Limb (tissue), 2 donors: Measurements from ENCODE around the gene MRLN.
"Not testable (repeated sequence)": the region's sequence is repeated elsewhere in the genome, so short reads cannot be mapped to it uniquely, and the experiment has no call there.

Experiments used
- DNase-seq, 2 donors: peaks; one replicate each; pipeline ENCODE4 v3.0.0-alpha.2; 2016; ENCODE audit errors: extremely low spot score in 2 of 2

The MRLN gene

DNA sequence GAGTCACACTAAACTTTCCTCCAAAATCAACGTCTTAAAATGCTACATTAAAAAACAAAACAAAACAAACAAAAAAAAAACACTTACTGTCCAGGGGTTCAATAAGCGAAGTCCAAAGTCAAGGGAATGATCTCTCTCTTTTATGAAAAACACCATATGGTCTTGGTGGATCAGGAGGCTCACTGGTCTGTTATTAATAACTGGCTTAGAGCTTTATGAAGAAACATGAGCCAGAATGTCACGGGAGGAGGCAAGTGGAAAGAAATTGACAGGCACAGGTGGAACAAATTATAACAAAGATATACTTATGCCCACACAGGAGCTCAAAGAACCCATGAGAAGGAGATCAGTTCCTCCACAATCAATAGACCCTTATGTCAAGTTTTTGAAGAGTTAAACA, at the start of gene MRLN:
TSS of gene MRLN (minus strand) at position 189 of the 400 bp plus-strand sequence.
- peak in 1 of 2 donors; percentile 65 for DNase-seq

DNA sequence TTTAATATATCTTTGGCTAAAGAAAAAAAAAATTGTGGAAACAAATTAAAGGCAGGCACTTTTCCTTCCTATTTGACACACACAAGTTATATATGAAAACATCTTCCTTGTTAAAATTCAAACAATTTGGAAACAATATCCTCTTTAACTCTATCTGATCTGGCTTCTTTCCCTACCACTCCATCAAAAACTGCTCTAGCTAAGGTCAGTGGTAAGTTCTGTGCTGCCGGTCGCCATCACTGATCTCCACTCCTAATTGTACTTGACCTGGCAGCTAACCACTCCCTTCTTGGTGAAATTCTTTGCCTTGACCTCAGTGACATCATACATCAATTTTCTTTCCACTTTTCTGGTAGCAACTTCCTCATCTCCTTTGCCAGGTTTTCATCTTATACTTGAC, 47.9 kb upstream of the MRLN start:
- DNase-seq: no peak

DNA sequence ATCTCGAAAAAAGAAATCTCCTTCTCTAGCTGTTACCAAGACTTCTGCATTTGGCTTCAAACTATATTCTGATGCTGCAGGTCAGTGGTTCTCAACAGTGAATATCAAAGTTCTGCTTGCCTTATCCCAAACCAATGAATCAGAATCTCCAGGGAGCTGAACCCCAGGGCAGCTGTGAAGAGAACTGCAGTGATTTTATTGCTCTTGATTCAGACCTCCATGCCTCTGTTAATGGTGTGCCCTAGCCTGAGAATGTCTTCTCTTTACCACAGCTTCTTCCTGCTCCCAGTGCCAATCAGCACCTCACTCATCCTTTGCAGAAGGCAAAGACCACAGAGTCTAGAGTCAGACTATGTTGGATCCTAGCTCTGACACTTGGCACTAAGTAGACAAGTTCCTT, 46.2 kb upstream of the MRLN start:
- no peak for DNase-seq

DNA sequence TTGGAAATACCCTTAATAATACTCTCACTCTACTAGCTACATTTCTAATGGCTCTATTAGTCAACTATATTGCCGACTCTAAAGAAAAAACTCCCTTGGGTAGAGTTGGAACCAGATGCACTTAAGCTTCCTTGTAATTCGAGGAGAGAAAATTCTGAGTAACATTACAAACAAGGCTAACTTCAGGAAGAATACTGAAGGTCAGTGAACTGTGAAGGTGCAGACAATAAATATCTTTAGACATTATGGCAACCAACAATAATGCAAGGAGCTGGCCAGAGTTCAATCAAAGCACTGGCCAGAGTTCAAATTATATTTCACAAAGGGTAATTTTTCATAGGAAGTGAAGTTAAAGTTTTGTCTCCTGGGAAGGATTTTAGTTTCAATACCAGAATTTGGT, 40.7 kb upstream of the MRLN start:
- DNase-seq: no peak

DNA sequence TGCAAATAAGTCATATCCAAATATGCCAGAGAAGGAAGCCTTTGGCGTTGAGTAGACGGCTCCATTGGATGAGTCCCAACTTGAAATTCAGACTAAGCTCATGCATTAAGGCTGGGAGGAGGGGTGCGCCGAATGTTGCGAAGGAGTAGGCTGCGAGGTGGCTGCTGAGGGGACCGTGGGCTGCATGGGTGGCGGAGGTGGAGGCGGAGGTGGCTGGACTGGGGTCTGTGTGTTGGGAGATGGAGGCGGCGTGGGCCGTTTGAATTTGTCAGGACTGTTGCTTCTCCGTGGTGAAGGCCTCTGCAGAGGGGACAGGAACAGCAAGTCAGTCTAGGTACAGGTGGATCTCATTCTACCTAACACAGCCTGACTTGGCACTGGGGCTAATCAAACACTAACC, 39.6 kb upstream of the MRLN start:
- DNase-seq: no peak

DNA sequence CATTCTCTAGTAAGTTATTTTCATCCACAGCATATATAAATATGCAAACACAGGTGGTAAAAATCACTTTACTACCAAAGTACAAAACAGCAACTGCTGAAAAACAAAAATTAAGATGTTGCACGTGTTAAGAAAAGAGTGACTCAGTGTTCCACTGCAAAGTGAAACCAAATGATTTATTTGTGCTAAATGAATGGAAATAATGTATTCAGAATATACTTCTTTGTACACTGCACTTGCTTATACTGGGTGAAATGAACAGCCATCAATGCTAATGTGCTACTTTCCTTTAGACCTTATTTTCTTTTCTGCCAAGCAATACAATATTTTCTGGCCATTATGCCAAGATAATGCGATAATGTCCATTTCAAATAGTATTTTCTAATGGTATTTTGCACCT, 38.3 kb upstream of the MRLN start:
- no peak for DNase-seq

DNA sequence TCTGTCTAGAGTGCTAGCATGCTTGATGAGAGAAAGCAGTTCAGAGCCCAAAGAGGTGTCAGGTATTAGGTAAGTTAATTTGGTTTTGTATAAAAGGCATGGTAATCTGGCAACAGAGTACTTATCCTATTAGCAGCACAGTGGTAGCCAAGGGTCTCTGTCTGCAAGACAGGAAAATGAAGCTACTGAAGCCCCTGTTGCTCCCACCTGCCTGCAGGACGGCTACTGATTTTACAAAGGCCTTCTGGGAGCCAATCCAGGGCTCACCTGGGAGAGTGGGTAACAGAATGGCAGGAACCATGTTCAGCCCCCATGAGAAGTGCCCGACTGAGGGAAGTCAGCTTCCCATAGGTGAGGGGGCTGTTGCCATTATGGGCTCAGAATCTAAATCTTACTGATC, 36.8 kb upstream of the MRLN start:
- DNase-seq: not testable (repeated sequence)

DNA sequence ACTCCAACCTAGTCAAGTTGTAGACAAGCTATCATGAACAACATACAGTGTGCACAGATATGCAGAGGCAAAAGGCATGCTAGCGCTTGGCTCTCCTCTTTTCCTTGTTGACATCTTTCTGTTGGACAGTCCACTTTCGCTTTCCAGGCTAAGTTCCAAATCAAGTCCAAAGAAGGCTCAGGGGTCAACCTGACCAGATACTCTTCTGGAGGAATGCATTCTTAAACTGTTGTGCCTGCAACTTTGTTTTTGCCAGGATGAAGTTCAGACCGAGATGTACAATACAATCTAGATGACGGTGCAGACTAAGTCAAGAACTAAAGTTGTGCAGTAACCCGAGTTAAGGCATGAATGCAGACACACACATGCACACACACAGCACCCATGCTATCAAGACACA, 35.7 kb upstream of the MRLN start:
- not testable (repeated sequence) for DNase-seq

DNA sequence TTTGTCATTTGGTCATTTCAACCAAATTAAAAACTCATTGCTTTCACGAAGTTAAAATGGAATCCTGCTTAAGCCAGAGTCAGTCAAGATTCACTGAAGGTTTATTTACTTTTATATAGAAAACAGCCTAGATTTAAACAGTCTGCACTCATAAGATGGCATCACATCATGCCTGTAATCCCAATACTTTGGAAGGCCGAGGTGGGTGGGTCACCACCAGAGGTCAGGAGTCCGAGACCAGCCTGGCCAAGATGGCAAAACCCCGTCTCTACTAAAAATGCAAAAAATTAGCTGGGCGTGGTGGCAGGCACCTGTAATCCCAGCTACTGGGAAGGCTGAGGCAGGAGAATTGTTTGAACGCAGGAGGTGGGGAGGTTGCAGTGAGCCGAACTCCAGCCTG, 33.8 kb upstream of the MRLN start:
- DNase-seq: not testable (repeated sequence)

DNA sequence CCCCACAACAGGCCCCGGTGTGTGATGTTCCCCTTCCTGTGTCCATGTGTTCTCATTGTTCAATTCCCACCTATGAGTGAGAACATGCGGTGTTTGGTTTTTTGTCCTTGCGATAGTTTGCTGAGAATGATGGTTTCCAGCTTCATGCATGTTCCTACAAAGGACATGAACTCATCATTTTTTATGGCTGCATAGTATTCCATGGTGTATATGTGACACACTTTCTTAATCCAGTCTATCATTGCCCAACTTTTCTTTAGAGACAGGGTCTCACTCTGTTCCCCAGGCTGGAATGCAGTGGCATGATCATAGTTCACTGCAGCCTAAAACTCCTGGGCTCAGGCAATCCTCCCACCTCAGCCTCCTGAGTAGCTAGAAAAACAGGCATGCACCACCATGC, 32.2 kb upstream of the MRLN start:
- not testable (repeated sequence) for DNase-seq

DNA sequence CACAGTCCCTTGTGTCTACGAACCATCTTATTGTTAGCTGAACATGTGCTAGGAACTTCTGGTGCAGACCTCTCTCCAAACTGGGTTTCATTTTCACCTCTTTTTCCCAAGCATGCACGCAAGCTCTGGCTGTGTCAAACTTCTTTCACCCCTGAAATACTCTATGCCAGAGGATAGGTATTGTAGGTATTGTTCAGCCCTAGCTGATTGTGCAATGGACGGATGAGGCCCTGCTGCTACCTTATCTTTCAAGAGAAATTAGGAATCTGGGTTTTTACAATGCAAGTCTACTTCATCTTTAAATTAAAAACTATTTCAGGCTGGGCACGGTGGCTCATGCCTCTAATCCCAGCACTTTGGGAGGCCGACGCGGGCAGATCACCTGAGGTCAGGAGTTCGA, 28.3 kb upstream of the MRLN start:
- no peak for DNase-seq

DNA sequence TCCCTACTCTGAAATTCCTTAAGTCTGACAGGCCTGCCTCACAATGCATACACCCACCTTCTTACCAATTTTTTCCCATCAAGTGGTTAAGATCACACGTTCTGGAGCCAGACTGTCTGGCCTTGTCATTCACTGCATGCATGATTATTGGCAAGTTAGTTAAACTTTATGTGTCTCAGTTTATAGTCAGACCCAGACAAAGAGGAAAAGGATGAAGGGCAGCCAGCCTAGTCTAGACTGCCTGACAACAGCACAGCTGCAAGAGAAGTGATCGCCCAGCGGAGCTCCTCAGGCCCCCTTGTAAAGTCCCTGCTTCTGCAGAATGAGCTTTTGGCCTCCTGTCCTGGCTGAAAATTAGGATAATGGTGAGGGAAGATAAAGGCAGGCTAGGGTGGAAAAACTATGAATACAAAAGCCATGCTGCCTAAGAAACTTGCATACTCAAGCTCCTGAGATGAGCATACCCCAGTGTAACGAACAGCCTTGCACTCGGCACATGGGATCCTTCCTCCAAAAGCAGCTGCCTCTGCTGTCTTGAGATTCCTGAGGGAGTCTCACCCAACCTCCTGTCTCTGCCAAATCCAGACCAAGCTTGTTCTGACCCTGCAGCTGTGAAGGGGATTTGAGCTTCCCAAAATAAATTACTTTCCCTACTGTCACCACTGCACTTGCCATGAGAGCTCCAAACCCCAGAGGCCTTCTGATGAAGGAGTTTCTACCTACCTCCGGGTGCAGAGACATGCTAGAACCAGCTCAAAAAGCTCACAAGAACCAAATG, 26.7 kb upstream of the MRLN start:
- peak; percentile 46 to 71 for DNase-seq

DNA sequence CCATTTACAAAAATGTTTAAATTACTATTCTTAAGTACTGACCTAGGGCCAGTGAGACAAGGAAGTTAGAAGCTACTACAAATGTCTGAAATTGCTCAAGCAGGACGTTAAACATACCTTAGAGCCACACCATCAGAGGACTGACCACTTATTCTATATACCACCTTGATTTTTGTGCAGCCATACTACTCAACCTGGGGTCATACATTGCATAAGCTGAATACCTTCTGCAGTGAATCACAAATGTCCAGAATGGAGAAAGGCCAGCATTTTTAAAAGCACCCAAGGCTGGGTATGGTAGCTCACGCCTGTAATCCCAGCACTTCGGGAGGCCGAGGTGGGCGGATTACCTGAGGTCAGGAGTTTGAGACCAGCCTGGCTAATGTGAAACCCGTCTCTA, 21.2 kb upstream of the MRLN start:
- no peak for DNase-seq

DNA sequence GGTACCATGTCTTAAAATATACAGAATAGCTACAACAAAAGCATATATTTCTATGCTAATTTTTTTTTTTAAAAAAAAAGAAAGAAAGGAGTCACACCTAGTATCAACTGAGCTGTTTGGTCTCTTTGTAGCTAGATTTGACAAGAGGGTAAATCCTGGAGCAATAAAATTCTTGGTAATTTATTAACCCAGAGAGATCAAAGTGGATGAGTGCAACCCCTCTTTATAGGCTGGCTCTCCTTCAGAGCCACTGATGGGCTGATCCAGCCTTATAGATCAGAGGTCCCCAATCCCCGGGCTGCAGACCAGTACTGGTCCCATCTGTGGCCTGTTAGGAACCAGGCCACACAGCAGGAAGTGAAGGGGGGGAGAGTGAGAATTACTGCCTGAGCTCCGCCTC, 19.8 kb upstream of the MRLN start:
- DNase-seq: no peak

DNA sequence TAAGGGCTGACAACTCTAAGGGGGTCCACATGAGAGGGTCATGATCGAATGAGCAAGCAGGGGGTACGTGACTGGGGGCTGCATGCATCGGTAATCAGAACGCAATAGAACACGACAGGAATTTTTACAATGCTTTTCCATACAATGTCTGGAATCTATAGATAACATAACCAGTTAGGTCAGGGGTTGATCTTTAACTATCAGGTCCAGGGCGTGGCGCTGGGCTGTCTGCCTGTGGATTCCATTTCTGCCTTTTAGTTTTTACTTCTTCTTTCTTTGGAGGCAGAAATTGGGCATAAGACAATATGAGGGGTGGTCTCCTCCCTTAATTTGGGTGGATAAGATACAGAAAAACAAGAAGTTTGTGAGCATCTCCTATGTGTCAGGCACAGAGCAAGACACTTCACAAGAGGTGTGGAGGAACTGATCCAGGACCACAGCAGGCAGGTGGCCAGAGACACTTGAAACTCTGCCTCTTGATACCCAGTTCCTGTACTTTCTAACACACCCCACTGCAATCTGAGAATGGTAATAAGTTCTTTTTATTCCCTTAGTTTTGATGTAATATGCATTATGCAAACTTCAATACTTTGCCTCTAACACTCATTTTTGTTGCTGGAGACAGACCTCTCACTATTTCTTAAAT, 18.0 kb upstream of the MRLN start:
- no peak for DNase-seq

DNA sequence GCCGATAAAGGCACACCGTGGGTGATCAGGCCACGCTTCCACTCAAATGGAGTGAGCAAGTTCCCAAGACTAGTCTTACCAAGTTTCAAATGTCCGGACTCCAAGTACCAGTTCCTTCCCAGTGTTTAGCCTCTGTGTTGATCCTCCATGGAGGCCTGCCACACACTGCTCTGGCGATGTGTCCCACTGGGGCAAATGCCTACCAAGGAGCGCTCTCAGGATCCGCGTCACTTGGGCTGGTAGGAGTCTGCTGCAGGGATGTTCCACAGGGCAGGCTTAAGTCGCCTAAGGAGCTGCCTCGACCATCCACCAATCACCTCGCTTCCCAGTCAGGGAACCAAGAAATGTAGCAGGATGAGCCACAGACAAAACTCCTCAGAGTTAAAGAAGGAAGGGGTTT, 17.4 kb upstream of the MRLN start:
- DNase-seq: no peak

DNA sequence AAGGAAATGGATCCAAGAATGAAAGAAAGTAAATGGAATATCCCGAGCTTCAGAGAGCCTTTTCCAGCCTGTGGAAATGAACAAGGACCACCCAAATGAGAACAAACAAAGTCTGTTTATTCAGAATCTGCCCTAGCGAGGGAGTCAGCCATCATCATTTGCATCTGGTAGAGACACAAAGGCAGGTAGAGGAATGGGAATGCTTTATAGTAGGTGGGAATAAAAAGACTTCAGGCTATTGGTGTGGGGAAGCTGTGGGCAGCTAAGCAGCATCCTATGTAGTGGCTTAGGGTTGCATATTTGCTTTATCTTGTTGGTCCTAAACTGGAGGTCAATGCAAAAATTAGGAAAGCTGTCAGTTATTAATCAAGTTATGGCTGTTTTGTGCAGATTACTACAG, 9.2 kb upstream of the MRLN start:
- no peak for DNase-seq

DNA sequence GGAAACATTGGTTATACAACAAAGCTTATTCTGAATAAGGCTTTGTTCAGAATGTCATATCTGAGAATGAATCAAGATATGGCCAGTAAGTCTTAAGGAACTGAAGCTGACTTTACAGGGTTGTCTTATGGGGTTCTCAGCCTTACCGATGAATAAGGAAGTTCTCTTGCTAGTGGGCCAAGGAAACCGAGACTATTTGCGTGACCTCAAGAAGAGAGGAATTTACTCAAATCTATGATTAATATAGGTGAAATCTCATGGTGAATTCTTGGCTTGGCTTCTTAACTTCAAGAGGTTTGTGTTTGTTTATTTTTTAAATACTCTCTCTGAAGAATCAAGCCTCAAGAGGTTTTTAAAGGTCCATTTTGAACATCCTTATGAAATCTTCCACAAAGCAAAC, 4.7 kb upstream of the MRLN start:
- DNase-seq: no peak

DNA sequence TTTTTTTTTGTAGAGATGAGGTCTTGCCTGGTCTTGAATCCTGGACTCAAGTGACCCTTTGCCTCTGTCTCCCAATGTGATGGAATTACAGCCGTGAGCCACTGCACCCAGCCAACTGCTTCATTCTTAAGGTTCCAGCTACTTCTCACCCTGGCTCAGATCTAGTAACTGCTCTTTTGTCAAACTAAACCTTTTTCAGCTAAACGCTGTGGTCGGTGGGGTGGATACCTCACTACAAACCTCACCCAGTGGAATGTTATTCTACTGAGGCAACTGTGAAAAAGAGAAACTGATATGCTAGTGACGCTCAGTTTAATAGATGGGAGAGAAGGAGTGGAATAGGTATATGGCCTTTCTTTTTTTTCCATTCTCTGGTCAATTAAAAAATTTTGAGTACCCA, 1.7 kb upstream of the MRLN start:
- DNase-seq: no peak

DNA sequence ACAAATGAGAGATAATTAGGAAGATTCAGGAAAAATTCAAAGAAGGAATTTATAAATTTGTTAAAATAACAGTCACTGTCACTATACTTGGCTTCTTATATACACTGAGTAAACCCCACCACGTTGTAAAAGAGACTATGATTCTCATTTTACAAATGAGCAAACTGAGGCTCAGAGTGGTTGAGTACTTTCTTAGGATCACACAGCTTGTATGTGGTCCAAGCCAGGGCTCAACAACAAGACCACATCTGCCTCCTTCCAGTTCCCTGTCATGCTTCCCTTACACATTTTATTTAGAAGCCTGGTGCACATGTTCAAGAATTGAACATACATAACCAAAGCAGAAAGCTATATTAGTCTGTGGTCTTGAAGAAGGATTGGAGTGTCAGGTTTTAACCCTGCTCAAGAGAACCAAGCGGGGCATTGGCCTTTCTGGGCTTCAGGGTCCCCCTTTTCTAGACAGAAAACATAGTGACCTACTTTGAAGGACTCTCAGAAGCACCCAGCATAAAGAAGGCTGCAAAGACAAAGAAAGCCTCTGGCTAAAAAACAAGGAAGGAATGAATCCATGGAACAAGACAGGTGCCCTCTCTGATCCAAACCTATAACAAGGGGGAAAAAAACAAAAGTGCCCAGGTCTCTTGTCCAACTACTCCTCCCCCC, 846 bp downstream of the MRLN start:
- DNase-seq: no peak

DNA sequence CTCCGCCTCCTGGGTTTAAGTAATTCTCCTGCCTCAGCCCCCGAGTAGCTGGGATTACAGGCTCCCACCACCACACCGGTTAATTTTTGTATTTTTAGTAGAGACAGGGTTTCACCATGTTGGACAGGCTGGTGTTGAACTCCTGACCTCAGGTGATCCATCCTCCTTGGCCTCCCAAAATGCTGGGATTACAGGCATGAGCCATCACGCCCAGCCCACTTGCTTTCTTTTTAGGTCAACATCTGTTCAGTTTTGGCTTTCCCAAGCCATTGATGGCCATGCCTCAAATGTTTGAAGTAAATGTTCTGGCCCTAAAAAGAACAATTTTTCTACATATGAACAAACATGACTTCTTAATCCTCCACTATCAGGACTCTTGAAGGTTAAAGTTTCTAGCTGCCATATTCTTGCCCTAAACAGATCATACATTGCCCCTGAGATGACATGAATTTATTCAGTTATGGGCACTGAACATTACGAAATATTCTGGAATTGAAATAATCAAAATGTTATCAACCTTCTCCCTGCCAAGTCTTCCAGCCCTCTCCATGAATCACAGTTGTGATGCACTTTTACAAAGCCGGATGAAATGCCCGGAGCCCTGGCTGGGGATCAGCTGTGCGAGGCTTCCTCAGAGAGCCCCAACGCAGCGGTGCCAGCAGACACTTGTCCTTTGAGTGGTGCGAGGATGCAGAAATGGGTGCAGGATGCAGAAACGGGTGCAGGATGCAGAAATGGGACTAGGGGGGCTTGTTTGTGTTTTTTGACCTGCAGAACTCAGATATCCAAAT, 2.9 kb downstream of the MRLN start:
- no peak for DNase-seq

DNA sequence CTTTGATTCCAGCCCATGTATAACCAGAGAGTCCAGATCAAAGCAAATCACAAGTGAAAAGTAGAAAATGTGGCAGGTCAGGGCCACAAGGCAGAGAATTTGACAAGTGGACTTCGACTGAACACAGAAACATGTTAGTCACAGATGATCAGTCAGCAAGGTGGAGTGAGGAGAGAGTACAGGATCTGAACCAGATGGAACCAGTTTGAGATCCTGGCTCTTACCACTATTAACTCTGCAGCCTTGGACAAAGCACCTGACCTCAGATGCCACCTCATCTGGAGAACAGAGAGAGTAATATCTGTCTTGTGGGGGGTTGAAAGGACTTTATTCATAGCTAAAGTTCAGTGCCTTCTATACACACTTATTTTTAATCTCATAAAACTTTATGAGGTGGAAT, 4.4 kb downstream of the MRLN start:
- no peak for DNase-seq
